ENCODE results near the gene MLST8.

The MLST8 gene

DNA sequence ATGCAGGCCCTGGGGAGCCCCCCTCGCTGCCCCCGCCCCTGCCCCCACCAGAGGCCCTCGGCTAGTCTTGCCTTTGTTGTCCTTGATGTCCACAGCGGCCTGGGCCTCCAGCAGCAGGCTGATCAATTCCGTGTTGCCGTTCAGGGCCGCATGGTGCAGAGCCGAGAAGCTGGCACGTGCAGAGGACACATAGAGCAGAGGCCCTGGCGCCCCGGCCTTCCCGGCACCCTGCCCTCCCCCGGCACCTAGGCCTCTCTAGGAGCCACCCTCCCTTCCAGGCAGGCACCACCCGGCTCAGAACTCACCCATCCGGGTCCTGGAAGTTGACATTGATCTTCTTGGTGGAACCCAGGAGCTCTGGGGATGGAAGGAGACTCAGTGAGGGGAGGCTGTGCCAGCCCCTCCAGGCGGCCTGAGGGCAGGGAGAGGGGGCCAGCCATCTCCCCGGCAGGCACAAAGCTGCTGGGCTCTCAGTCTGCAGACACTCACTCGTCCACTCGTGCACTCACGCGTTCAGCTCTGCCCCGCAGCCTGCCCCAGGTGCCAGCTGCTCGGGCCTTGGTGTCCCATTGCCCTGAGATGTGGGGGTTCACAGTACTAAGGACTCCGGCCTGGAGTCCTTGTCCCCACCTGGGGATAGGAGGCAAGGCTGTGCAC lies 15.1 kb upstream of the MLST8 start:
- H3K9me3 ChIP-seq (ENCODE audit: control insufficient read depth in 1 of 2, low read length in 2 of 2): no peaks in the 10 kb centered on the region
- no peak overlapping the region for H3K27ac ChIP-seq (ENCODE audit: low read depth, low read length)
- no peak overlapping the region for H3K4me3 ChIP-seq (ENCODE audit: low read depth in 1 of 2, low read length in 2 of 2)
- peaks cover 0 to 8% of the 10 kb centered on the region in 2 donors for H3K4me1 ChIP-seq (ENCODE audit: control insufficient read depth in 1 of 2, insufficient read depth in 2 of 2, low read length in 2 of 2)
- H3K9ac ChIP-seq (ENCODE audit: low read depth in 1 of 2, low read length in 2 of 2): no peak overlapping the region
- H3K27me3 ChIP-seq (ENCODE audit: control insufficient read depth in 1 of 2, insufficient read depth in 2 of 2, low read length in 2 of 2): peaks cover 13 to 14% of the 10 kb centered on the region in 2 donors
- H3K36me3 ChIP-seq (ENCODE audit: control insufficient read depth in 1 of 2, insufficient read depth in 2 of 2, low read length in 2 of 2): no peaks in the 10 kb centered on the region

DNA sequence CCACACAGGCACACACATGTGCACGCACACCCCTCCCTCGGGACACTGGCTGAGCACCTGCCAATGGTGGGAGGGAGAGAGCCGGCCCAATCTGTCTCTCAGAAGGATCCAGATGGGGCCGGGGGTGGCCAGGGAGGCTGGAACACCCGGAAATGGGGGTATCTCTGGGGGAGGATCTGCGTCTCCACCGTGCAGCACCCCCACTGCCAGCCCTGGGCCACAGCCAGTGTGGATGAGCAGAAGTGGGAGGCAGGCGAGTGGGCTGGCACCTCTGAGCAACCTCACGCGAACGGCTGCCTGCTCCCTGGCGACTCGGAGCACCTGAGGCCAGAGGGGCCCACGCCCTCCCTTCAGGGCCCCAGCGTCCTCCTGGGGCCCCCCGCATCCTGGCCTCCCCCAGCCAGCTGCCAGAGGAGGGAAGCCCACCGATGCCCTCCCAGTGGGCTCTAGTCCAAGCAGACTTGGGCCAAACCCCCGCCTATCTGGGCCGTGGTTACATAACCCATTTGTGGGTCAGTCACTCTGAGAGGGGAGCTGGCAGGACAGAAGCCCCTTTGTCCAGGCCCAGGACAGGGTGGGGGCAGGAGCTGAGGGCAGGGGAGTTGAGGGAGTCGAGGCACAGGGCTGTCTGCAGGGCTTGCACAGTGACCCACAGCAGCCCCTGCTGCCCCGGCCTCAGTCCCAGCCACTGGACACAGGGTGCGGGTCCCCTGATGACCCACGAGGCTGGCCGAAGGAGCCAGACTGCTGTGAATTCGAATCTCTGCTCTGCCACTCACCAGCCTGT lies 14.4 kb upstream of the MLST8 start:
- peaks cover 0 to 15% of the 10 kb centered on the region in 2 donors for H3K4me1 ChIP-seq (ENCODE audit: control insufficient read depth in 1 of 2, insufficient read depth in 2 of 2, low read length in 2 of 2)
- no peak overlapping the region for H3K9ac ChIP-seq (ENCODE audit: low read depth in 1 of 2, low read length in 2 of 2)
- no peaks in the 10 kb centered on the region for H3K9me3 ChIP-seq (ENCODE audit: control insufficient read depth in 1 of 2, low read length in 2 of 2)
- H3K27ac ChIP-seq (ENCODE audit: low read depth, low read length): no peak overlapping the region
- no peak overlapping the region for H3K4me3 ChIP-seq (ENCODE audit: low read depth in 1 of 2, low read length in 2 of 2)
- H3K36me3 ChIP-seq (ENCODE audit: control insufficient read depth in 1 of 2, insufficient read depth in 2 of 2, low read length in 2 of 2): no peaks in the 10 kb centered on the region
- H3K27me3 ChIP-seq (ENCODE audit: control insufficient read depth in 1 of 2, insufficient read depth in 2 of 2, low read length in 2 of 2): peaks cover 17 to 21% of the 10 kb centered on the region in 2 donors

DNA sequence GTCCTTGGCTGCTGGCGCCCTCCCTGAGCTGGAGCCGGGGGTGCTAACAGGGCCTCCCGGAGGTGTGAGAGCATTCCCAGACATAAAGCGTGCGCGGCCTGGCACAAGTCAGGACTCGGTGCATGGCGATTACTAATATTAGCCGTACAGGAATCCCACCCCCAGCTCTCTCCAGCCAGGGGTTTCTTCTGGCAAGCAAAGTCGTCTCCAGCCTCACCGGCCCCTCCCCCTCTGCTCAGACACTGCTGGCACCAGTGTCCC lies 13.9 kb upstream of the MLST8 start:
- H3K4me3 ChIP-seq (ENCODE audit: low read depth in 1 of 2, low read length in 2 of 2): no peak overlapping the region
- H3K4me1 ChIP-seq (ENCODE audit: control insufficient read depth in 1 of 2, insufficient read depth in 2 of 2, low read length in 2 of 2): peaks cover 0 to 15% of the 10 kb centered on the region in 2 donors
- no peak overlapping the region for H3K9ac ChIP-seq (ENCODE audit: low read depth in 1 of 2, low read length in 2 of 2)
- H3K27ac ChIP-seq (ENCODE audit: low read depth, low read length): no peak overlapping the region
- H3K36me3 ChIP-seq (ENCODE audit: control insufficient read depth in 1 of 2, insufficient read depth in 2 of 2, low read length in 2 of 2): no peaks in the 10 kb centered on the region
- H3K27me3 ChIP-seq (ENCODE audit: control insufficient read depth in 1 of 2, insufficient read depth in 2 of 2, low read length in 2 of 2): peaks cover 17 to 23% of the 10 kb centered on the region in 2 donors
- no peaks in the 10 kb centered on the region for H3K9me3 ChIP-seq (ENCODE audit: control insufficient read depth in 1 of 2, low read length in 2 of 2)

DNA sequence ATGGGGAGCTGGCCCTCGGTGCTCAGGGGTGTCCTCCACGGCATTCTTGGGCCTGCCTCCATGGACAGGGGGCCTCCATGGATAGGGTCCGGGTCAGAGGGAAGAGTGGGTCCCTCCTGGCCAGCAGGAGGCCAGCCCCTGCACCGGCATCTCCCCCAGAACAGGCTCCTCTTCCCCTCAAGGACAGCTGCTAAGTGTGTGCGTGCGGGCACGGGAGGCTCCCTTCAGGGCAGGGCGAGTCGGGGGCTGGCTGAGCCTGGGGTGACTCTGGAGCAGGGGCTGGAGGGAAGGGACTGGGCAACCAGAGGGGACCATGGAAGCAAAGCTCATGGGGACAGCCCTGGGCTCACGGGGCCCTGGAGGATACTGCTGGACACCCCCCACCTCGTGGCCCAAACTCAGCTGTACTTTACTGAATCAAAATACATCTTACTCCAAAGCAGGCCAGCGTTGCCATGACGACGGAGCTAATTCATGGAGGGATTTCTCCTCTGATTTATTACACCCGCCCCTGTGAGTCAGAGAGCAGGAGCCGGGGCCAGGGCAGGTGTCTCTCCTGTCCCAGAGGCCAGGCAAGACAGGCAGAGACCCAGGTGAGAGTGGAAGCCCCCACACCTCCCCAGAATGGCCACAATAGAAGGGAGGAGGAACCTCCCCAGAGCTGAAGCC lies 11.0 kb upstream of the MLST8 start:
- H3K4me1 ChIP-seq (ENCODE audit: control insufficient read depth in 1 of 2, insufficient read depth in 2 of 2, low read length in 2 of 2): peaks cover 0 to 15% of the 10 kb centered on the region in 2 donors
- H3K9me3 ChIP-seq (ENCODE audit: control insufficient read depth in 1 of 2, low read length in 2 of 2): no peaks in the 10 kb centered on the region
- no peak overlapping the region for H3K9ac ChIP-seq (ENCODE audit: low read depth in 1 of 2, low read length in 2 of 2)
- H3K27ac ChIP-seq (ENCODE audit: low read depth, low read length): no peak overlapping the region
- no peaks in the 10 kb centered on the region for H3K36me3 ChIP-seq (ENCODE audit: control insufficient read depth in 1 of 2, insufficient read depth in 2 of 2, low read length in 2 of 2)
- no peak overlapping the region for H3K4me3 ChIP-seq (ENCODE audit: low read depth in 1 of 2, low read length in 2 of 2)
- H3K27me3 ChIP-seq (ENCODE audit: control insufficient read depth in 1 of 2, insufficient read depth in 2 of 2, low read length in 2 of 2): peaks cover 35 to 41% of the 10 kb centered on the region in 2 donors

DNA sequence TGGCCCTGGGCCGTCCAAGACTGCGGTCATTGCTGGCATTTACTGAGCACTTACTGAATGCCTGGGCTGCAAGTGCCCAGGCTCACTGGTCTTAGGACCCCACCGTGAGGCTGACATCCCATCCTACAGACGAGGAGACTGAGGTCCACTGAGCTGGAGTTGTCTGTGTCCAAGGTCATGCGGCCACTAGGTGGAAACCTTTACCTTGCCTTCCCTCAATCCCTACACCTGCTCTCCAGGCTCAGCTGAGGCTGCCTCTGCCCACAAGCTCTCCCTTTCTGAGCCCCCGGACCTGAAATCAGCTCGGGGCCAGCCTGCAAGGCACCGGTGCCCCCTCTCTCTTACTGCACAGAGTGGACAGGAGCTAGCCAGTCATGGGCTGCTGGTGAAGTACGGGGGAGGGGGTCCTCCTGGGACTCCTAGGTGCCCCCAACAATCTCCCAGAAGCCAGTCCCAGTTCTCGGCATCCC lies 10.4 kb upstream of the MLST8 start:
- H3K9ac ChIP-seq (ENCODE audit: low read depth in 1 of 2, low read length in 2 of 2): no peak overlapping the region
- peaks cover 0 to 12% of the 10 kb centered on the region in 2 donors for H3K4me1 ChIP-seq (ENCODE audit: control insufficient read depth in 1 of 2, insufficient read depth in 2 of 2, low read length in 2 of 2)
- H3K9me3 ChIP-seq (ENCODE audit: control insufficient read depth in 1 of 2, low read length in 2 of 2): no peaks in the 10 kb centered on the region
- H3K36me3 ChIP-seq (ENCODE audit: control insufficient read depth in 1 of 2, insufficient read depth in 2 of 2, low read length in 2 of 2): no peaks in the 10 kb centered on the region
- H3K27me3 ChIP-seq (ENCODE audit: control insufficient read depth in 1 of 2, insufficient read depth in 2 of 2, low read length in 2 of 2): peaks cover 38 to 41% of the 10 kb centered on the region in 2 donors
- no peak overlapping the region for H3K4me3 ChIP-seq (ENCODE audit: low read depth in 1 of 2, low read length in 2 of 2)
- H3K27ac ChIP-seq (ENCODE audit: low read depth, low read length): no peak overlapping the region

DNA sequence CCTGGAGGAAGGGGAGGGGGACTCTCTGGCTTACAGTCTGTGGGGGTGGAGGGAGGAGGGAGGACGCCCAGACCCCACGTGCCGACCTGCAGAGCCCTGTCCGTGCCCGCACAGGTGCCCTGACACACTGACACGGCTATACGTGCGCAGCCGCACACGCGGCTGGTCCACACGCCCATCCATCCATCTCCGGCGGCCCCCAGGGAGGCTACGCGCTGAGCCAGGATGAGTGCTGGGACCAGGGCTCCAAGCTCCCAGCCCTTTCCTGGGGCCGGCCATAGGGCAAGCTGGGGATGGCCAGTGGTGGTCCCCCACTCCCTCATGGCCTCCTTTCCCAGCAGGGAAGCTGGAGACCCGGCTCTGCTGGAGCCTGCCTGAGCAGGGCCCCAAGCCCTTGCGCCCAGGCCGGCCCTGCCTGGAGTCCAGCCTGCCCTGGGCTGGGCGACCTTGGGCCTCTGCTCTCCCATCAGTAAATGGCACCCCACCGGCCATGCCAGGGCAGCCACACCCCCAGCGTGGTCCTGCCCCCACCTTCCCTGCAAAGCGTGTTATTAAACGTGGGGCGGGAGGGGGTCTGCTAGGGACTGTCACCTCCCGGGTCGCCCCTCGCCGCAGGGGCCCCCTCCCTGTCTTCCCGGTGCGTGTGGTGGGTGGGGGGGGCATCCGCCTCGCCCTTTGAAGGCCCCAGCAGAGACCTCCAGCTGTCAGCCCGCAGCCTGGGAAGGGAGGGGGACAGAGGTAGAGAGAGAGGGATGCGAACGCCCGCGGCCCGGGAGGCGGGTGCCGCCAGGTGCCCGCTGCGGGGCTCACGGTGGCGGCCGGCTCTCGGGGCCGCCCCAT lies 9.7 kb upstream of the MLST8 start:
- H3K36me3 ChIP-seq (ENCODE audit: control insufficient read depth in 1 of 2, insufficient read depth in 2 of 2, low read length in 2 of 2): no peaks in the 10 kb centered on the region
- no peak overlapping the region for H3K9ac ChIP-seq (ENCODE audit: low read depth in 1 of 2, low read length in 2 of 2)
- no peak overlapping the region for H3K27ac ChIP-seq (ENCODE audit: low read depth, low read length)
- no peak overlapping the region for H3K4me3 ChIP-seq (ENCODE audit: low read depth in 1 of 2, low read length in 2 of 2)
- peaks cover 41 to 43% of the 10 kb centered on the region in 2 donors for H3K27me3 ChIP-seq (ENCODE audit: control insufficient read depth in 1 of 2, insufficient read depth in 2 of 2, low read length in 2 of 2)
- H3K9me3 ChIP-seq (ENCODE audit: control insufficient read depth in 1 of 2, low read length in 2 of 2): no peaks in the 10 kb centered on the region
- H3K4me1 ChIP-seq (ENCODE audit: control insufficient read depth in 1 of 2, insufficient read depth in 2 of 2, low read length in 2 of 2): peaks cover 0 to 12% of the 10 kb centered on the region in 2 donors

DNA sequence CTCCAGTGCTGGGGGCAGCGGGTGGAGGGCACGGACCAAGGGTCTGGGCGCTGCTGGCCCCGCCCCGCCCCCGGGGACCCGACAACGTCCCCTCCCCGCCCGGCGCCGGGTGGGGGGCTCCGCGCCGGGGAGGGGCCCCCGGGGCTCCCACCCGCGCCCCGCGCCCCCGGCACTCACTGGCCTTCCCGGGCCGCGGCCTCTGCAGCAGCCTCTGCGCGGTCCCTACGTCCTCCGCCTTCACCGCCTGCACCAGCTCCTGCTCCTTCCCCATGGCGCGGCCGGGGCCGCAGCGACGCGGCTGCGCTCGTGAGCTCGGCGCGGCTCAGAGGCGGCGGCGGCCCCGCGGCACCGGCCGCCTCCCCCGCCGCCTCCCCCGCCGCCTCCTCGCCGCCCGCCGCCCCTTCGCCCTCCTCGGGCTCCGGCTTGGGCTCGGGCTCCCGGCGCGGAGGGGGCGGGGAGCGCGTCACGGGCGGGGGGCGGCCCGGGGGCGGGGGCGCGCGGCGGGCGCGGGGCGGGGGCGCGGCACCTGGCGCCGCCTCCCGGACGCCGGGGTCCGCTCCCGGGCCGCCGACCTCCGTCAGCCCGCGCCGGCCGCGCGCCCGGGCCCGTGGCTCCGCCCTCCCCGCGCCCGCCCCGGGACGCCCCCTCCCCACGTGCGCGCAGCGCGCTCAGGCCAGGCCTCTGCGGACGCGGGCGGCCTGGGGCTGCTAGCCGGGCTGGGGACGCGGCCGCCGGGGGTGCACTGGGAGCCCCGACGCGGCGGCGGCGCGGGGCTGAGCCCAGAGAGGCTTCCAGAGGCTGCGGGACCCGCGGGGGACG lies 8.9 kb upstream of the MLST8 start, which contains the start of gene CASKIN1:
CASKIN1 (minus strand) TSS at position 444 of the 819 bp plus-strand sequence; CDS start at position 271, 173 bp downstream.
- Histone ChIP-seq H3K9ac (ENCODE audit: low read depth in 1 of 2, low read length in 2 of 2) (no peak within 1 kb of the TSS), H3K4me3 (ENCODE audit: low read depth in 1 of 2, low read length in 2 of 2) (no peak within 1 kb of the TSS), H3K36me3 (ENCODE audit: control insufficient read depth in 1 of 2, insufficient read depth in 2 of 2, low read length in 2 of 2) (no peaks in the 10 kb centered on the region), H3K9me3 (ENCODE audit: control insufficient read depth in 1 of 2, low read length in 2 of 2) (no peaks in the 10 kb centered on the region), H3K27me3 (ENCODE audit: control insufficient read depth in 1 of 2, insufficient read depth in 2 of 2, low read length in 2 of 2) (peaks cover 41 to 43% of the 10 kb centered on the region in 2 donors), H3K27ac (ENCODE audit: low read depth, low read length) (no peak within 1 kb of the TSS), H3K4me1 (ENCODE audit: control insufficient read depth in 1 of 2, insufficient read depth in 2 of 2, low read length in 2 of 2) (peaks cover 0 to 12% of the 10 kb centered on the region in 2 donors)

DNA sequence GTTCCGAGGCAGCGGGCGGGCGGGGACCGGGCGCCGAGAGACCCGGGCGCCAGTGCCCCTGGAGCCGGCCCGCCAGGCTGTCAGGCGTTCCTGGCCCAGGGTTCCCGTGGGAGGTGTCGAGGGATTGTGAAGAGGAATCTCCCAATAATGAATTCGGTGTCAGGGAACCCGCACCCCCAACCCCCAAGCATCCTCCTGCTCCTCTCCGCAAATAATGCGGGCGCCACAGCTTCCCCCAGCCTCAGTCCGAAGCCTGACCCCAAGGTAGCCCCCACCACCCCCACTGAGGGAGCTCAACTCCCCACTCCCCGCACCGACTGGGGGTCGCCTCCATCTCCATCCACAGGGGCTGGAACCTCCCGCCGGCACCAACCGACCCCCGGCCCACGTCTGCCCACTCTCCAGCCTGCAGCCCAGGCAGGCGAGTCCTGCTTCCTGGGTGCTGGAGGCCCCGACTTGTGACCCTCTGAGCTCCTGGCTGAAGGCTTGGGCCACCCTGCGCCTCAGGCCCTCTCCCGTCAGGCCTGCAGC lies 8.2 kb upstream of the MLST8 start:
- no peak overlapping the region for H3K4me3 ChIP-seq (ENCODE audit: low read depth in 1 of 2, low read length in 2 of 2)
- H3K27me3 ChIP-seq (ENCODE audit: control insufficient read depth in 1 of 2, insufficient read depth in 2 of 2, low read length in 2 of 2): peaks cover 41 to 43% of the 10 kb centered on the region in 2 donors

DNA sequence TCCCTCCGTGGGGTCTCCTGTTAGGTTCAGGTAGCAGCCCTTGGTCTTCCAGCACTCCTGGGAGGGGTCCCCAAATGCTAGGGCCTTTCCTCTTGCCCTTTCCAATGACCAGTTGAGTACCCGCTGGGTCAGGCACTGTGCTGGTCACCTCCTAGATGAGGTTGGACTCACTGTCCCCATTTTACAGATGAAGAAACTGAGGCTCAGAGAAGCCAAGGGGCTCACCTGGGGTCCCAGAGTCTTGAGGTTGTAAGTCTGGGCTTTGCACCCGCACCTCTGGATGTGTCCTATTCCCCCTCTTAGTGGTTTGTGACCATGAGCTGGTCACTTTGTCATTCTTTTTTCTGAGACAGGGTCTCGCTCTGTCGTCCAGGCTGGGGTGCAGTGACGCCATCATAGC lies 7.5 kb upstream of the MLST8 start:
- H3K27me3 ChIP-seq (ENCODE audit: control insufficient read depth in 1 of 2, insufficient read depth in 2 of 2, low read length in 2 of 2): peaks cover 41 to 43% of the 10 kb centered on the region in 2 donors
- no peak overlapping the region for H3K27ac ChIP-seq (ENCODE audit: low read depth, low read length)
- H3K4me3 ChIP-seq (ENCODE audit: low read depth in 1 of 2, low read length in 2 of 2): no peak overlapping the region
- H3K36me3 ChIP-seq (ENCODE audit: control insufficient read depth in 1 of 2, insufficient read depth in 2 of 2, low read length in 2 of 2): no peaks in the 10 kb centered on the region
- peaks cover 0 to 12% of the 10 kb centered on the region in 2 donors for H3K4me1 ChIP-seq (ENCODE audit: control insufficient read depth in 1 of 2, insufficient read depth in 2 of 2, low read length in 2 of 2)
- no peak overlapping the region for H3K9ac ChIP-seq (ENCODE audit: low read depth in 1 of 2, low read length in 2 of 2)
- H3K9me3 ChIP-seq (ENCODE audit: control insufficient read depth in 1 of 2, low read length in 2 of 2): no peaks in the 10 kb centered on the region

More for the DNA sequence above, 8.2 kb upstream of the MLST8 start:
- Histone ChIP-seq H3K9ac (ENCODE audit: low read depth in 1 of 2, low read length in 2 of 2) (no peak overlapping the region), H3K4me1 (ENCODE audit: control insufficient read depth in 1 of 2, insufficient read depth in 2 of 2, low read length in 2 of 2) (peaks cover 0 to 12% of the 10 kb centered on the region in 2 donors), H3K36me3 (ENCODE audit: control insufficient read depth in 1 of 2, insufficient read depth in 2 of 2, low read length in 2 of 2) (no peaks in the 10 kb centered on the region), H3K27ac (ENCODE audit: low read depth, low read length) (no peak overlapping the region), H3K9me3 (ENCODE audit: control insufficient read depth in 1 of 2, low read length in 2 of 2) (no peaks in the 10 kb centered on the region)
